HG02588 (cell line): Measurements from ENCODE around the gene TRIM46.
"Not testable (repeated sequence)": the region's sequence is repeated elsewhere in the genome, so short reads cannot be mapped to it uniquely, and the experiment has no call there.

Experiments used
- ATAC-seq: cut with Tn5 transposase; IDR thresholded peaks from one replicate; pipeline ENCODE4 v1.9.1; 2021; ENCODE audit warnings: mild to moderate bottlenecking, moderate library complexity; ENCODE audit not compliant: unreplicated experiment

TRIM46 gene

DNA sequence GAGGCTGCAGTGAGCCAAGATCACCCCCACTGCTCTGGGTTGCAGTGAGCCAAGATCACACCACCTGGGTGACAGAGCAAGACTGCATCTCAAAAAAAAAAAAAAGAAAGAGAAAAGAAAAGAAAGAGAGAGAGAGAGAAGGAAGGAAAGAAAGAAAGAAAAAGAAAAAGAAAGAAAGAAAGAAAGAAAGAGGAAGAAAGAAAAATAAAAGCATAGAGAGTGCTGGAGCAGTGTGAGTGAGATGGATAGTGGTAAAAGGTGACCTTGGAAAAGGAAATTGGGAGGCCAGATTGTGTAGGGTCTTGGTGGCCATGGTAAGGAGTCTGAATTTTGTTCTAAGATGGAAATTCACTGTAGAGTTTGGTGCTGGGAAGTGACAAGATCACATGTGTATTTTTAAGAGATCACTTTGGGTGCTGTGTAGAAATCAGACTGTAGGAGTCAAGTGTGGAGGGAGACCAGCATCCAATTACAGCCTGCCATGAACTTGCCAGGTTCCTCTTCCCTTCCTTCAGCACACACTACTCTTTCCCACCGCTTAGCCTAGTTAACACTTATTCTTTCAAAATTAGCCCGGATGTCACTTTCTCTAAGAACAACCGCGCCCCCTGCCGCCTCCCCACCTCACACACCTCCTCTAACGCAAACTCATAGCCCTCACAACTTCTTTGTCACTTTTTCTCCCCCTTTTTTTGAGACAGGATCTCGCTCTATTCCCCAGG is 52.7 kb downstream of the TRIM46 start:
- no peak for ATAC-seq

- no peak for ATAC-seq
Observed at GRCh38 chr1:155226910-155227260, 53.2 kb downstream of the TRIM46 start.

GRCh38 chr1:155227261-155228095 is 53.8 kb downstream of the TRIM46 start:
- ATAC-seq, result peak; percentile 90

GRCh38 chr1:155228096-155228427 is 54.4 kb downstream of the TRIM46 start:
- no peak for ATAC-seq

GRCh38 chr1:155231302-155231701 is 57.7 kb downstream of the TRIM46 start:
- not testable (repeated sequence) for ATAC-seq

GRCh38 chr1:155232001-155232978 is 58.6 kb downstream of the TRIM46 start:
- ATAC-seq, result not testable (repeated sequence)

- ATAC-seq, result not testable (repeated sequence)
Observed at GRCh38 chr1:155233502-155233901, 59.9 kb downstream of the TRIM46 start.
